UCSD-AML1 (cell line): ENCODE measurements around the gene DIP2C.
"Not testable (repeated sequence)": the region's sequence is repeated elsewhere in the genome, so short reads cannot be mapped to it uniquely, and the experiment has no call there.

ENCODE experiments used
- DNase-seq: peaks from one replicate; lab custom pipeline; 2025; ENCODE audit not compliant: unreplicated experiment; lab: John Stamatoyannopoulos, UW

Gene DIP2C

DNA sequence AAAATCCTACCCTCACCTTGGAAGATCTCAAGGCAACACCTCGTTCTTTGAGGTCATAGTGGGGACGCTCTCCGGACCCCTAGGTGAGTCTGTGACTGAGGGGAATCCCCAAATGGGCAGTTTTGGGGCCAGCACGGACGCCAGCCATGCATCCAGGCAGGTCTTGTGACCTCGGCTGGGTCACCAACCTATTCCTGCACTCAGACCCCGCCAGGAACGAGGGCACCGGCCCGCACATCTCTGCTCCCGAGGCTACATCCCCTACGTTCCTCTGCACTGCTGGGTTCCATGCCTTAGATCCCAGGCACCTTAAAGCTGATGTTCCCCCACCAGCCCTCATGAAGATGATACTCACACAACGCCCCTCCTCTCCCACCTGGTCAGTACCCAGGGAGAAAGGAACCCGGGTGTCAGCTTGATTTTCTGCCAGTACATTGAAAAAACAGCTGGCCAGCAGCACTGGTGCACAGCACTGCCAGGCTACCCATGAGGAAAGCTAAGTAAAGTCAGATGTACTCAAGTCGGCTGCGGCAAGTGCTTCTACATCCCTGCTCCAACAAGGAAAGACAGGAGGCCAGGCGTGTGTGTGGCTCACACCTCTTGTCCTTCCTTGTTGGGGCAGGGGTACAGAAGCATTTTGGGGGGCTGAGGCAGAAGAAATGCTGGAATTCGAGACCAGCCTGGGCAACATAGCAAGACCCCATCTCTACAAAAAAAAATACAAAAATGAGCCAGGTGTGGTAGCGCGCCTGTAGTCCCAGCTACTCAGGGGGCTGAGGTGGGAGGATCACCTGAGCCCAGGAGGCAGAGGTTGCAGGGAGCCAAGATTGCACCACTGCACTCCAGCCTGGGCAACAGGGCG, 48.1 kb downstream of the DIP2C start:
- no peak for DNase-seq

- no peak for DNase-seq
Measured at GRCh38 chr10:640673-641045, 48.8 kb downstream of the DIP2C start.

- DNase-seq: no peak
Measured at GRCh38 chr10:639751-640672, 49.5 kb downstream of the DIP2C start.

DNA sequence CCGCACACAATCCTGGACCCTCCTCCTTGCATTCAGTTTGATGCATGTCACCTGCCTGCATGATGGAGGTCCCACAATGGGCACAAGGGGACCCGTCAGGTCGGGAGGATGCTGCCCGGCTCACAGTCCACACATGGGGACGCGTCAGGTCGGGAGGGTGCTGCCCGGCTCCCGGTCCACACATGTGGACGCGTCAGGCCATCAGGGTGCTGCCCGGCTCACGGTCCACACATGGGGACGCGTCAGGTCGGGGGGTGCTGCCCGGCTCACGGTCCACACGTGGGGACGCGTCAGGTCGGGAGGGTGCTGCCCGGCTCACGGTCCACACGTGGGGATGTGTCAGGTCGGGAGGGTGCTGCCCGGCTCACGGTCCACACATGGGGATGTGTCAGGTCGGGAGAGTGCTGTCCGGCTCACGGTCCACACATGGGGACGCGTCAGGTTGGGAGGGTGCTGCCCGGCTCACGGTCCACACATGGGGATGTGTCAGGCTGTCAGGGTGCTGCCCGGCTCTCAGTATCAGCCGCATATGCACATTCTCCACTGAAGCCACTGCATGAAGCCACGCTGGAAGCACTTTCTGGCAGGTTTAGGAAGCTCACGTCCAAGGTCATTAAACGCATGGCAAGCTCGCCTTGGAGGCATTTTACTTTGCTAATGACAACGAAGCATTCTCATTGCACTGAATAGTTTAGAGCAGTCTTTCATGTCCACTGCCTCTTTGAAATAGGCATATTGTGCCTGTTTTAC, 50.3 kb downstream of the DIP2C start:
- DNase-seq: no peak

- DNase-seq: no peak
Measured at GRCh38 chr10:637771-638195, 51.7 kb downstream of the DIP2C start.

DNA sequence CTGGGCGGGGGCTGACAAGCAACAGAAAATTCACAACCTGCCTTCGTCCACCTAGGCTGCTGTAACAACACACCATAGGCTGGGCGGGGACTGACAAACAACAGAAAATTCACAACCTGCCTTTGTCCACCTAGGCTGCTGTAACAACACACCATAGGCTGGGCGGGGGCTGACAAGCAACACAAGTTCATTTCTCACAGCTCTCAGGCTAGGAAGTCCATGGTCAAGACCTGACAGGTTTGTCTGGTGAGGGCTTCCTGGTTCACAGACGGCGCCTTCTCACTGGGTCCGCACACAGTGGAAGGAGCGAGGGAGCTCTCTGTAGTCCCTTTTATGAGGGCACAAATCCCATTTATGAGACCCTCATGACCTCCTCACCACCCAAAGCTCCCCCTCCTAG, 52.2 kb downstream of the DIP2C start:
- no peak for DNase-seq

DNA sequence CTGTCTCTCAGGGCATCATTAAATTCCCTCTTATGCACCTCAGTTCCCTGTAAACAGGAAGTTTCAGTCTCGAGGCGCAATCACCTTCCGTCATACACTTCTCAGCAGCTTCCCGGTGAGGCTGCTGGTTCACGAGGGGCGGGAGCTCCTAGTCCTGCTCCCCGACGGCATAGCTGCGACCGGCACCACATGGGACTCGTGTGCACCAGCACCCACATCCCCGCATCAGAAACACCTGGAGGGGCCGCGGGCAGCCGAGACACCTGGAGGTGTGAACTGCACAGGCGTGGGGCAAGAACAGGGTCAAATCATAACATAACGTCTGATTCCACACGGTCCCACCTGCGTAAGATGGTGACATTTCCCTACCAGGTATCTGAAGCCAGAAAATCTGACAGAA, 52.7 kb downstream of the DIP2C start:
- DNase-seq: no peak

DNA sequence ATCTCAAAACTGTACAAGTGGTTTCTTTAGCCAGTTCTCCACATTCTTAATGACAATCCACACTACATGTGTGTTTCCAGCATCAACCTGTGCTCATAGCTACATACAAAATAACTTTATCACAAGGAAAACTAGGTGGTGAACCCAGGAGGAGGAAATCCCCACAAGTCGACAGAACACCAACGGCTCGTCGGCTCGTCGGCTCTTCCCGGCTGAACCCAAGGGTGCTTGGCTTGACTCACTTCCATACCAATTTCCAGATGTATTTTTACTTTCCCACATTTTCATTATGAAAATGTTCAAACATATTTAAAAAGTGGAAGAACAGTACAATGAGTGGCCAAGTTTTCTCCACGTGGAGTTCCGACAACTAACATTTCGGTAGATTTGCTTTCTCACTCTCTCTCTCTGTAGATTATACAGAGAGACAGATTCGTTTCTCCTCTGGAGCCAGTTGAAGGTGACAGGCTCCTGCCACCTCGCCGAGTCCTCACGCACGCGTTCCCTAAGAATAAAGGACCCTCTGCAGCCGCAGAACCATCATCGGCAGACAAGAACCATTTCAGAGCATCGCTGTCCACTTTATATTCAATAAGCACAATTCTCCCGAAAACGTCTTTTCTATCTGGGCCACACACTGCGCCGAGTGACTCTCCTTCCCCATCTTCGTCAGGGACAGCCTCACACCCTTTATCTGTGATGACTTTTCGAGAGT, 53.3 kb downstream of the DIP2C start:
- DNase-seq: no peak

DNA sequence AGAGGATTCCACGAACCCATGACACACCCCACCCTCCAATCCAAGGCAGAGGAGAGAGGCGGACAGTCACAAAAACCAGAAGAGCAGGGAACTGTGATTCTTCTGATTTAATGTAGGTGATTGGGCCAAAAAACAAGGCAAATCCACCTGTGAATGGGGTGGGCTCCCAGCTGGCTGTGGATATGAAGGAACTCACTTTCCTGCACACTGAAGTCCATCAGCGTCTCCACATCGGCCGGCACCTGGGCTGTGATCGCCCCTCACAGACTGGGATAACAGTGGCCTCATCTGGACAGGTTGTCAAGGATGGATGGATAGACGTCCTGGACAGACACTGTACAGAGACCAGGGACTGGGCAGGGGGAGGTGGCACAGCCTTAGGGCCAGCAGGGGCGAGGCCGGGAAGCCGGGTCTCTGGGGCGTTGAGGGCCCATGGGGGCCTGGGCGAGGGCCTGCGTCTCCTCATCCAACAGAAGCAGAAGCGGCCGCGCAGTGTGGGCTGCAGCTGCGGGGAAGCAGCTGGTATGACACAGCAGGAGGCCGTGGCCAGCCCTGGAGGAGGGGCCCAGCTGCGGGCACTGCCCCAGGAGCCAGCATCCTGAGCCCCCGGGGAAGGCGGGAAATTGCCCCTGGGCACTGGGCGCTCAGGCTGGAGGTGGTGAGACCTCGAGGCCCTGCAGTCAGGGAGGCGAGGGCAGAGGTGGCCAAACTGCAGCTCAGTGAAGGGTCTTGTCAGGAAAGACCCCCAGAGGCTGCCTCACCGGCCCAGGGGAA, 54.2 kb downstream of the DIP2C start:
- no peak for DNase-seq

- DNase-seq: no peak
Measured at GRCh38 chr10:634256-634655, 55.2 kb downstream of the DIP2C start.

GRCh38 chr10:633279-634245, 55.9 kb downstream of the DIP2C start:
- DNase-seq: no peak

DNA sequence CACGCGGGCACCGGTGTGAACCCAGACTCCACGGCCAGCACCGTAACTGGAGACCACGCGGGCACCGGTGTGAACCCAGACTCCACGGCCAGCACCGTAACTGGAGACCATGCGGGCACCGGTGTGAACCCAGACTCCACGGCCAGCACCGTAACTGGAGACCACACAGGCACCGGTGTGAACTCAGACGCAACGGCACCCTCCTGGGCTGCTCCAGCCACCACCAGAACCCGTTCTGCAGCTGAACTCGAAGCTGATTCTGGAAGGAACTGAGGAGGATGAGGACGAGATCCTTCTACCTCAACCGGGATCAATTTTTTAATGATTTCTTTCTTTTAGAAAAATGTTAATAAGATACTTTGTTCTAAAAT, 56.7 kb downstream of the DIP2C start:
- not testable (repeated sequence) for DNase-seq

DNA sequence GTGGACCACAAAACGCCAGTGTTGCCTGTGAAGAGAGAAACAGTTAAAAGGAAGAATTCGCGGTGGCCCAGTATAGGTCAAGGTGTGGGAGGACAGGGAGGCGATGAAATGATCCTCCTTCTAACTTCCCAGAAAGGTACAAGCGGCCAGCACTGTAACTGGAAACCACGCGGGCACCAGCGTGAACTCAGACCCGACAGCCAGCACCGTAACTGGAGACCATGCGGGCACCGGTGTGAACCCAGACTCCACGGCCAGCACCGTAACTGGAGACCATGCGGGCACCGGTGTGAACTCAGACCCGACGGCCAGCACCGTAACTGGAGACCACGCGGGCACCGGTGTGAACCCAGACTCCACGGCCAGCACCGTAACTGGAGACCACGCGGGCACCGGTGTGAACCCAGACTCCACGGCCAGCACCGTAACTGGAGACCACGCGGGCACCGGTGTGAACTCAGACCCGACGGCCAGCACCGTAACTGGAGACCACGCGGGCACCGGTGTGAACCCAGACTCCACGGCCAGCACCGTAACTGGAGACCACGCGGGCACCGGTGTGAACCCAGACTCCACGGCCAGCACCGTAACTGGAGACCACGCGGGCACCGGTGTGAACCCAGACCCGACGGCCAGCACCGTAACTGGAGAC, 57.2 kb downstream of the DIP2C start:
- DNase-seq: not testable (repeated sequence)

GRCh38 chr10:631266-631665, 58.2 kb downstream of the DIP2C start:
- no peak for DNase-seq

DNA sequence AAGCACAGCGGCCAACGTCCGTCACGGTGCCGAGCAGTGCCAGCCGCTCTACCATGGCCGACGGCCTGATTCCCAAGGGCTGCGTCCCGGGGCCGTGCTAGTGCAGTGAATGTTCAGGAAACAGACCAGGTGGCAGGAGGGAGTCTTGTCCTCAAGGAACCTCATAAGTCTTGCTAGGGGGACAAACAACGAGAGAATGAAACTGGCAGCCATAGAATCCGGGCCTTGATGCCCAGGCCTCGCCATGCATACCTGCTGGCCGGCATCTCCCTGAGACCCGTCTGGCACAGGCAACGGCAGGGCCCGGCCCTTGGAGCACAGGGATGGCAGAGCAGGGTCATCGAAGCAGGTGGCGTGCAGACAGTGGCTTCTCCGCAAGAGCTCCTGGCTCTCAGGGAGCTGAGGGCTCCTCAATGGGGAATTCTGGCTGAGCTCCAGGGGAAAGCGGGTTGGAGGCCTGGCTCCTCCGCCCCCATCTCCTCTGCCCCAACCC, 58.8 kb downstream of the DIP2C start:
- DNase-seq: no peak

DNA sequence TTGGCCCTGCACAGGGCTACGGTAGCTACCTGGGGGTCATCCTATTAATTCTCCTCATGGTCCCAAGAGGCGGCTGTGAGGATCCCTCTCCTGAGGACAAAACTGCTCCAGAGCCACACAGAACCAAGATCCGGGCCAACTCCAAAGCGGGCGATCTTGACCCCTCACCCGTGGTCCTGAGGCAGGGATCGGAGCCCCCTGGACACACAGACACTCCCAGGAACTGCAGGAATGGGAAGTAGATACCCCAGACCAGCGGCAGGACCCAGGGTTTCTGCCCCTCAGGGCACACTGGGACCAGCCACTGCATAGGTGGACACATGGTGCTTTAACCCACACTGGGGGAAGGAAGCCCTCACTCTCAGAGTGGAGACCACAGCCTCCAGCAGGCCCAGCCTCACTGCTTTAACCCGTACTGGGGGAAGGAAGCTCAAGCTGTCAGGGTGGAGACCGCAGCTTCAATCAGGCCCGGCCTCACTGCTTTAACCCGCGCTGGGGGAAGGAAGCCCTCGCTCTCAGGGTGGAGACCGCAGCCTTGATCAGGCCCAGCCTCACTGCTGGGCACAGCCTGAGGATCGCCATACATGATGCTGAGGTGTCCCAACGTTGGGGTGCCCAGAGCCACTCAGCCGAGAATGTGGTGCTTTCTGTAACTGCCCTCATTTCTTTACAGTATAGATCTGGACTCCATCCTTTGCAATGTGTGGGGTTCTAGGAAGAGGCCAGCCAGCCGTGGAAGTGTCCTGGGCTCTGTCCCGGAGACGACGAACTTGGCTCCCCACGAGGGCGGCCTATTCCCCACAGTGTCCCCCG, 60.1 kb downstream of the DIP2C start:
- DNase-seq: peak; percentile 79

DNA sequence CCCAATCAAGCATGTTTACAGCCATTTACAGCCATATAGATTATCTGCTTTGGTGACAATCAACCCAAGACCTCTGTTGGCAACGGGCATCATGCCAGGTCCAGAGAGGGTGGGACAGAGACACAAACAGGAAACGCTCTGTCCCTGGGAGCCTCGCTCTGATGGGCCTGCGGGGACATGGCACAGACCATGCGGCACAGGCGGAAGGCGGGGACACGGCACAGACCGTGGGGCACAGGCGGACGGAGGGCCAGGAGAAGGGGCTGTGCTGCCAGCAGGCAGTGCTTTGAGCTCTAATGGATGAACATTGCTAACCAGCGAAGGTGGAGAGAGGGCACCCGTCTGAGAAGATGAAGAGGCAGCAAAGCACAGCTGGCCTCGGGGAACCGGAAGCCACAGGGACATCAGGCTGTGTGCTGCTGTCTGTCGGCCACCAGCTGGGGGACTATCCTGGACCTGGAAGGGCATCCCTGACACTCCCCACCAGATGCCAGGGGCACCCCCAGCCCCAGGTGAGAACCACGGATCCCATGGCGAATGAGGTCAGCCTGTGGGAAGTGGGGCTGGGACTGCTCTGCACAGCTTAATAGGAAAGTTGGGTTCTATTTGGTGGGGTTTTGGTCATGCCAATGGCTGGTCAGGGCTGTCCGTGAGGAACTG, 61.0 kb downstream of the DIP2C start:
- no peak for DNase-seq
